ENCODE measurements around the gene KRT34.
"Not testable (repeated sequence)": the region's sequence is repeated elsewhere in the genome, so short reads cannot be mapped to it uniquely, and the experiment has no call there.

The KRT34 gene

DNA sequence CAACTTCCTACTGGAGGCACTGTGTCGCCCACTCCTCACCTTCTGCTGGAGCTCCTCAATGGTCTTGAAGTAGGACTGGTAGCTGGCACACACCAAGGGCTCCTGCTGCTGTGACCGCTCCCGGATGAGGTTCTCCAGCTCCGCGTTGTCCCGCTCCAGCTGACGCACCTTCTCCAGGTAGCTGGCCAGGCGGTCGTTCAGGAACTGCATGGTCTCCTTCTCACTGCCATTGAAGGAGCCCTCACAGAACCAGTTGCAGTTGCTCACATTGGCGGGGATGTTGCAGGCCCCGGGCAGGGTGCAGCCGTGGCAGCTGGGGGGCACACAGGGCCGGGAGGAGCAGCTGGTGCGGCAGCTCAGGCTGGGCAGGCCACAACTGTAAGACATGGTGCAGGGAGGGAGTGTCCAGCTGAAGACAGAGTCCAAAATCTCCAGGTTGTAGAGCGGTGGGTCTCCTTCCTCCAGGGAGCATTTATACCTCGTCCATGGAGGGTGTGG is 31.7 kb downstream of the KRT34 start, which contains the start of gene KRT33A:
Gene KRT33A, minus strand, starts transcription at position 448 of the 498 bp plus-strand sequence. Its CDS starts 61 bp downstream, at position 387.
- not testable (repeated sequence) for H3K9ac ChIP-seq (ENCODE audit: low read length)

GRCh38 chr17:41347869-41348760 is 34.0 kb downstream of the KRT34 start:
- no peak overlapping the region for H3K27ac ChIP-seq (ENCODE audit: low read depth, low read length)
- H3K27me3 ChIP-seq (ENCODE audit: control insufficient read depth, insufficient read depth, low read length) = no peaks in the 10 kb centered on the region
- H3K4me3 ChIP-seq (ENCODE audit: low read length) = no peak overlapping the region
- no peaks in the 10 kb centered on the region for H3K36me3 ChIP-seq (ENCODE audit: control insufficient read depth, insufficient read depth, low read length)
- no peaks in the 10 kb centered on the region for H3K4me1 ChIP-seq (ENCODE audit: control insufficient read depth, insufficient read depth, low read length)
- H3K9ac ChIP-seq (ENCODE audit: low read length) = no peak overlapping the region

More for the DNA sequence above, 31.7 kb downstream of the KRT34 start, which contains the start of gene KRT33A:
- H3K4me1 ChIP-seq (ENCODE audit: control insufficient read depth, insufficient read depth, low read length); H3K36me3 ChIP-seq (ENCODE audit: control insufficient read depth, insufficient read depth, low read length); H3K27ac ChIP-seq (ENCODE audit: low read depth, low read length); H3K4me3 ChIP-seq (ENCODE audit: low read length); H3K27me3 ChIP-seq (ENCODE audit: control insufficient read depth, insufficient read depth, low read length): not testable (repeated sequence)

DNA sequence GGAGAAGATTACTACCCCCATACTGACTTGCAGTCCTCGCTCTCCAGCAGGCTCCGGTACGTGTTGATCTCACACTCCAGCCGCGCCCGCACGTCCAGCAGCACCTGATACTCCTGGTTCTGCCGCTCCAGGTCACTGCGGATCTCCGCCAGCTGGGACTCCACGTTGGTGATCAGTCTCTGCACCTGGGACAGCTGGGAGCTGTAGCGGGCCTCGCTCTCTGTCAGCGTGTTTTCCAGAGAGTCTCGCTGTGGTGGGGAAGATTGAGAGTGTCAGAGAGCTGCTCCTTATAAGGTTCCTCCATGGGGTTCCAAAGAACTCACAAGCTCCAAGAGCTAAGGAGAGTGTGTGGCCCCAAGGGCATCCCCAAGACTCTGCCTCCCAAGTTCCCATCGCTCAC is 35.7 kb downstream of the KRT34 start:
- not testable (repeated sequence) for H3K27ac ChIP-seq (ENCODE audit: low read depth, low read length); H3K36me3 ChIP-seq (ENCODE audit: control insufficient read depth, insufficient read depth, low read length); H3K27me3 ChIP-seq (ENCODE audit: control insufficient read depth, insufficient read depth, low read length); H3K4me1 ChIP-seq (ENCODE audit: control insufficient read depth, insufficient read depth, low read length); H3K4me3 ChIP-seq (ENCODE audit: low read length); H3K9ac ChIP-seq (ENCODE audit: low read length)

DNA sequence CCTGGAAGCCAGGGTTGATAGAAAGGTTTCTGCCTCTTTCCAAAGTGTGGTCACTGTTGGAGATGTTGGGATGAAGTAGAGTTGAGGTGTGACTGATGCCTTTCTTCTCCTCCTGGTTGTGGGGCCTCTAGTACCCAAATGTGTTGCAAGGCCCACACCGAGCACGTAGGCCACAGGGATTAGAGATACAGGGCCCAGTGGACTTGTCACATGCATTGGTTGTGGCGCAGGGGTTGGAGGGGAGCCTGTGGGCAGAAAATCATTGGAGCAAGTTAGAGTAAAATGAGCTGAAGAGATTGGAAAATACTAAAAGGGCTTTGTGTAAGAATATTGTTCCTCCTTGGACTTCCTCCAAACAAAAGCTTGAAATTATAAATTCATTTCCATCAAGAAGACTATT is 36.1 kb downstream of the KRT34 start:
- Histone ChIP-seq H3K9ac (ENCODE audit: low read length) (no peak overlapping the region), H3K4me3 (ENCODE audit: low read length) (no peak overlapping the region), H3K27ac (ENCODE audit: low read depth, low read length) (no peak overlapping the region), H3K27me3 (ENCODE audit: control insufficient read depth, insufficient read depth, low read length) (no peaks in the 10 kb centered on the region), H3K4me1 (ENCODE audit: control insufficient read depth, insufficient read depth, low read length) (no peaks in the 10 kb centered on the region), H3K36me3 (ENCODE audit: control insufficient read depth, insufficient read depth, low read length) (no peaks in the 10 kb centered on the region)

DNA sequence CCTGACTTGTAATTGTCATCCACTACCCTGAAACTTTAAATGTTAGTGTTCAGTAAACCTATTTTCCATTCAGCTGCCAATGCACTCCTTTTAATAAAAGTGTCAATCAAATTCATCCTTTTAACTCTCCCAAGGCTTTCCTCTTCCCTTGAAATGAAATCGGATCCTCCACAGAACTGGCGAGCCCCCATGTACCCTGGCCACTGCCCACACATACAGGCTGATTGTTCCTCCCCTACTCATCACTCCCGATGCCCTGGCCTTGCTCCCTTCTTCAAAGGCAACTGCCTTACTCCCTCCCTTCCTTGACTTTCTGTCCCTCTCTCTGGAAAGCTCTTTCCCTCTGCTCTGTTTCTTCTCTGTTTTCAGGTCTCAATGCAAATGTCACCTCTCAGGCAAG is 39.1 kb downstream of the KRT34 start:
- Histone ChIP-seq H3K4me3 (ENCODE audit: low read length) (no peak overlapping the region), H3K4me1 (ENCODE audit: control insufficient read depth, insufficient read depth, low read length) (no peaks in the 10 kb centered on the region), H3K27me3 (ENCODE audit: control insufficient read depth, insufficient read depth, low read length) (no peaks in the 10 kb centered on the region), H3K36me3 (ENCODE audit: control insufficient read depth, insufficient read depth, low read length) (no peaks in the 10 kb centered on the region), H3K27ac (ENCODE audit: low read depth, low read length) (no peak overlapping the region), H3K9ac (ENCODE audit: low read length) (no peak overlapping the region)

DNA sequence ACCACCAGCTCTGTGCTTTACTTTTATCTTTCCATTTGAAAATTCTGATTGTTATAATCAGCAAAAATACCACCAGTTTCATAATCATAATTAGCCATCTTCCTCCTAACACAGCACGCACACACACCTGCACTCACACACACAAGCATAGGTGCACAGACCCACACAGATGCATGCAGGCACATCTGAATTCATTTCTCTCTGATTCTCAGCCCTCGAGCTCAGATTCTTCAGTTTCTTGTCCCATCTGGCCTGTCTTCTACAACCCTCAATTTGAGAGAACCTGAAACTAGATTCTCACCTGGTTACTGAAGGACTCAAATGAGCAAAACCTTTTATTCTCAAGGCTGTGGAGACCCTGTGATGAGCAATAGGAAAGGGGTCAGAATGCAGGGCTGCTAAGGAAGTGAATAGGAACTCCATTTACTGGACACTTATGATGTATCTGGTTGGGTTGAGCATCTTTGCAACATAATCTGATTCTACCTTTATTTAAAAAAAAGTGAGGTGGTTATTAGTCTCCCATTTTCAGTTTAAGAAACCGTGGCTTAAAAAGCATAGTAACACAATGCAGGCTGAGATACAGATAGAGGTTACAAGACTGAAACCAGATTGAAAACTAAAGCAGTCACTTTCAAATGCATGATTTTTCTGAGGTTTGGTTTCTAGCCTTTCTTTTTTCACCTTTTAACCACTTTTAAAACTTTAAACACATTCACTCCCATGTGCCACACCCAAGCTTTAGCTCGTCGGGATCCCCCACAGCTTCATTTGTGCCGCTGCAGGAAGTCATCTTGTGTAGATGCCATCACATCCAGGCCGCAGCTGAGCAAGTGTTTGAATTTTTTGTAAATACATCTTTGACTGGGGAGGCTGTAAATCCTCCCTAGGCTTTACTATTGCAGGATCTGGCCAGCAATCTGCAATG is 40.9 kb downstream of the KRT34 start:
- Histone ChIP-seq H3K27ac (ENCODE audit: low read depth, low read length) (no peak overlapping the region), H3K4me1 (ENCODE audit: control insufficient read depth, insufficient read depth, low read length) (no peaks in the 10 kb centered on the region), H3K4me3 (ENCODE audit: low read length) (no peak overlapping the region), H3K27me3 (ENCODE audit: control insufficient read depth, insufficient read depth, low read length) (no peaks in the 10 kb centered on the region), H3K36me3 (ENCODE audit: control insufficient read depth, insufficient read depth, low read length) (no peaks in the 10 kb centered on the region), H3K9ac (ENCODE audit: low read length) (no peak overlapping the region)

GRCh38 chr17:41340494-41340893 is 41.6 kb downstream of the KRT34 start:
- no peak overlapping the region for H3K27ac ChIP-seq (ENCODE audit: low read depth, low read length)
- H3K4me3 ChIP-seq (ENCODE audit: low read length) = no peak overlapping the region
- no peak overlapping the region for H3K9ac ChIP-seq (ENCODE audit: low read length)
- H3K27me3 ChIP-seq (ENCODE audit: control insufficient read depth, insufficient read depth, low read length) = no peaks in the 10 kb centered on the region
- no peaks in the 10 kb centered on the region for H3K4me1 ChIP-seq (ENCODE audit: control insufficient read depth, insufficient read depth, low read length)
- no peaks in the 10 kb centered on the region for H3K36me3 ChIP-seq (ENCODE audit: control insufficient read depth, insufficient read depth, low read length)

DNA sequence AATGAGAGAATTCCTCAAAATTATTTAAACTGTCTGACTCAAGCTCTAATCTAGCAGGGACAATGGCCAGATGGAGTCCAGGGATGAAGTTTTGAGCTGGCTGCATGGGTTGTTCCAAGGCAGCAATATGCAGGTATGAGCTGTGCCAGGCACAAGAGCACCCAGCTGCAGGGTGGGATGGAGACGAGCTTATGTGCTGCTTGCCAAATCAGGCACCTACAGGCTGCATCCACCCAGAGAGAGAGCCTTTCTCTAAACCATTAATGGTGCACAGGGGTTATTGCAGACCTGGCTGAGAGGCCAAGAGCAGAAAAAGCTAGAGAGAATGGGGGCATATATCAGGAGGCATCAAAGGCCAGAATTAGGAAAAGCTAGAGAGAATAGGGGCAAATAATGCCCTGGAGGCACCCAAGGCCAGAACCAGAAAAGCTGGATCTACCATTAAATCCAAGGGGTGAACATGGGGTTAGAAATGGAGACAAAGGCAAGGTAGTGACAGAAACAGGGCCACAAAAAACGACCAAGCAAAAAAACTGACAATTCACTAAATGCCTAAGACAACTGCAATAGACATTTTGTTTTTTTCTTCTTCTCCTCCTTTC is 42.4 kb downstream of the KRT34 start:
- H3K36me3 ChIP-seq (ENCODE audit: control insufficient read depth, insufficient read depth, low read length) = no peaks in the 10 kb centered on the region
- no peak overlapping the region for H3K9ac ChIP-seq (ENCODE audit: low read length)
- no peaks in the 10 kb centered on the region for H3K27me3 ChIP-seq (ENCODE audit: control insufficient read depth, insufficient read depth, low read length)
- no peaks in the 10 kb centered on the region for H3K4me1 ChIP-seq (ENCODE audit: control insufficient read depth, insufficient read depth, low read length)
- H3K27ac ChIP-seq (ENCODE audit: low read depth, low read length) = no peak overlapping the region
- H3K4me3 ChIP-seq (ENCODE audit: low read length) = no peak overlapping the region

GRCh38 chr17:41338961-41339485 is 43.1 kb downstream of the KRT34 start:
- H3K36me3 ChIP-seq (ENCODE audit: control insufficient read depth, insufficient read depth, low read length) = no peaks in the 10 kb centered on the region
- no peaks in the 10 kb centered on the region for H3K27me3 ChIP-seq (ENCODE audit: control insufficient read depth, insufficient read depth, low read length)
- H3K4me1 ChIP-seq (ENCODE audit: control insufficient read depth, insufficient read depth, low read length) = no peaks in the 10 kb centered on the region
- no peak overlapping the region for H3K9ac ChIP-seq (ENCODE audit: low read length)
- H3K4me3 ChIP-seq (ENCODE audit: low read length) = no peak overlapping the region
- no peak overlapping the region for H3K27ac ChIP-seq (ENCODE audit: low read depth, low read length)

DNA sequence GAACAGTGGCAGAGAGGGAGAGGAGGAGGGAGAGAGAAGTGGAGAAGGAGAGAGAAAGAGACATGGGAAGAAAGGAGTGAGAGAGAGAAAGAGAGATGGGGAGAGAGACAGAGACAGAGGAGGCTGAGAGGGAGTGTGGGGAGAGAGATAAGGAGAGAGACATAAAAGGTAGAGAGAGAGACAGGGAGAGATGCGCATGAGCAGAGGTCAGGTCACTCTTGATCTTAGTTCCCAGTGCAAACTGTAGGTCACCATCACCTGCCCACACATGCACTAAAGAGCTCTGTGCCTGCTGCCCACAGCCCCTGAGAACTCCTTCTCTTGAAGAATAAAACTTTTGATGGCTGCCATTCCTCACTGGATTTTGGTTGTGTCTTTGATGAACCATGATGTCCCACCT is 46.4 kb downstream of the KRT34 start:
- no peak overlapping the region for H3K4me3 ChIP-seq (ENCODE audit: low read length)
- H3K36me3 ChIP-seq (ENCODE audit: control insufficient read depth, insufficient read depth, low read length) = no peaks in the 10 kb centered on the region
- H3K4me1 ChIP-seq (ENCODE audit: control insufficient read depth, insufficient read depth, low read length) = no peaks in the 10 kb centered on the region
- H3K27me3 ChIP-seq (ENCODE audit: control insufficient read depth, insufficient read depth, low read length) = no peaks in the 10 kb centered on the region
- H3K27ac ChIP-seq (ENCODE audit: low read depth, low read length) = no peak overlapping the region
- H3K9ac ChIP-seq (ENCODE audit: low read length) = no peak overlapping the region

DNA sequence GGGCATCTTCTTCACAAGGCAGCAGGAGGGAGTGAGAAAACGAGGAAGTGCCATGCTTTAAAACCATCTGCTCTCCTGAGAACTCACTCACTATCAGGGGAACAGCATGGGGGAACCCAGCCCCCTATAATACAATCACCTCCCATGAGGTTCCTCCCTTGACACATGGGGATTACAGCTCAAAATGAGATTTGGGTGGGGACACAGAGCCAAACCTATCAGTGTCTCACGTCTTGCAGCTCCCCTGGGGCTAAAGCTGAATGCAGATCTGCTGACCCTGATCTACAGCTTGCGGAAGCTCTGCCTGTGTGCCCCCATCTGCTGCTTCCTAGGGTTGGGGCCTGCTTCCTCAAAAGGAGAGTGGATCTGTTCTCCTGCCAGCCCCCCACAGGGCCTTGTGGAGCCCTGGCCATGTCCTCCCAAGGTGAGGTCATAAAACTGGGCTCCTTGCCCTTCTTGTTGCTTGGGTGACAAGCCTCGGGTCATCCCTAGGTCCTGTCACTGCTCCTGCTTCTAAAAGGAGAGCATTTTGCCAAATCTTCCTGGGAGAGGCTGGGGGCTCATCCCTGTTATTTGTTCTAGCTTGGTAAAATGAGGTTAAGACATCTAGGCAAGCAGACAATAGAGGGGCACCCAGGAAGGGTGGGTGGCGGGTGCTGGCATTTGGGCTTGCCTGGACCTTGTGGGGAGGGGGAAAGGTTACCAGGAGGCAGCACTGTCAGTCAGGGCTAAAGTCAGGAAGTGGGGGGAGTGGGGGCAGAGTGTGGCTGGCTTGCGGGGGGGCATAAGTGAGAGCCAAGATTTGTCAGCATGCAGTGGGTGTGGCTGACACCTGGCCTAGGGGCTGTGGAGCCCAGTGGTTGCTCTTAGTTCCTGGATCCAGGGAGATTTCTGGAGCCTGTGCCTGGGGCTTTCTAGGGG is 47.5 kb downstream of the KRT34 start:
- no peak overlapping the region for H3K27ac ChIP-seq (ENCODE audit: low read depth, low read length)

More for the DNA sequence above, 47.5 kb downstream of the KRT34 start:
- Histone ChIP-seq H3K9ac (ENCODE audit: low read length) (no peak overlapping the region), H3K36me3 (ENCODE audit: control insufficient read depth, insufficient read depth, low read length) (no peaks in the 10 kb centered on the region), H3K4me1 (ENCODE audit: control insufficient read depth, insufficient read depth, low read length) (no peaks in the 10 kb centered on the region), H3K4me3 (ENCODE audit: low read length) (no peak overlapping the region), H3K27me3 (ENCODE audit: control insufficient read depth, insufficient read depth, low read length) (no peaks in the 10 kb centered on the region)

Data from rectal smooth muscle tissue (tissue), 1 donor.